ENCODE measurements around the gene NTNG1.
"Not testable (repeated sequence)": the region's sequence is repeated elsewhere in the genome, so short reads cannot be mapped to it uniquely, and the experiment has no call there.

NTNG1 gene

GRCh38 chr1:107145637-107146036 is 4.8 kb downstream of the NTNG1 start:
- no peak for DNase-seq (ENCODE audit: low spot score)

GRCh38 chr1:107147843-107148242 is 7.0 kb downstream of the NTNG1 start:
- no peak for DNase-seq (ENCODE audit: low spot score)

GRCh38 chr1:107149946-107150345 is 9.1 kb downstream of the NTNG1 start:
- no peak for DNase-seq (ENCODE audit: low spot score)

- DNase-seq (ENCODE audit: low spot score): no peak
These were observed 10.5 kb downstream of the NTNG1 start for GRCh38 chr1:107151295-107151694.

- no peak for DNase-seq (ENCODE audit: low spot score)
These were observed 11.6 kb downstream of the NTNG1 start for GRCh38 chr1:107152395-107152794.

- no peak for DNase-seq (ENCODE audit: low spot score)
These were observed 12.2 kb downstream of the NTNG1 start for GRCh38 chr1:107153014-107153413.

GRCh38 chr1:107158496-107158895 is 17.7 kb downstream of the NTNG1 start:
- DNase-seq (ENCODE audit: low spot score): no peak

GRCh38 chr1:107158991-107159390 is 18.2 kb downstream of the NTNG1 start:
- DNase-seq (ENCODE audit: low spot score): no peak

GRCh38 chr1:107162745-107163144 is 21.9 kb downstream of the NTNG1 start:
- DNase-seq (ENCODE audit: low spot score): no peak

GRCh38 chr1:107164901-107165300 is 24.1 kb downstream of the NTNG1 start:
- DNase-seq (ENCODE audit: low spot score): not testable (repeated sequence)

- no peak for DNase-seq (ENCODE audit: low spot score)
These were observed 28.8 kb downstream of the NTNG1 start for GRCh38 chr1:107169615-107170014.

GRCh38 chr1:107171333-107171732 is 30.5 kb downstream of the NTNG1 start:
- no peak for DNase-seq (ENCODE audit: low spot score)

- DNase-seq (ENCODE audit: low spot score): no peak
These were observed 31.8 kb downstream of the NTNG1 start for GRCh38 chr1:107172450-107173170.

GRCh38 chr1:107175102-107175909 is 34.5 kb downstream of the NTNG1 start:
- DNase-seq (ENCODE audit: low spot score): no peak

GRCh38 chr1:107181253-107181969 is 40.6 kb downstream of the NTNG1 start:
- DNase-seq (ENCODE audit: low spot score): no peak

- no peak for DNase-seq (ENCODE audit: low spot score)
These were observed 42.2 kb downstream of the NTNG1 start for GRCh38 chr1:107183011-107183410.

GRCh38 chr1:107184888-107185287 is 44.0 kb downstream of the NTNG1 start:
- DNase-seq (ENCODE audit: low spot score): no peak

- no peak for DNase-seq (ENCODE audit: low spot score)
These were observed 46.6 kb downstream of the NTNG1 start for GRCh38 chr1:107187399-107187798.

GRCh38 chr1:107188160-107188559 is 47.3 kb downstream of the NTNG1 start:
- DNase-seq (ENCODE audit: low spot score): no peak

- no peak for DNase-seq (ENCODE audit: low spot score)
These were observed 53.5 kb downstream of the NTNG1 start for GRCh38 chr1:107194380-107194779.

- no peak for DNase-seq (ENCODE audit: low spot score)
These were observed 54.6 kb downstream of the NTNG1 start for GRCh38 chr1:107195476-107195875.

GRCh38 chr1:107196973-107197562 is 56.2 kb downstream of the NTNG1 start:
- DNase-seq (ENCODE audit: low spot score): no peak

All from AG20443 (cell line).